WTC11 (cell line): ENCODE measurements around the gene TIMM13.

Source experiments
- ESRRA ChIP-seq: sonication (generic); formaldehyde crosslinking; IDR thresholded peaks from 2 replicates; pipeline ENCODE4 v1.8.1; 2022; ENCODE audit warnings: mild to moderate bottlenecking, missing genetic modification reagents, borderline replicate concordance
- ETV6 ChIP-seq: sonication (generic); formaldehyde crosslinking; IDR thresholded peaks from 2 replicates; pipeline ENCODE4 v1.8.1; 2022; ENCODE audit warnings: mild to moderate bottlenecking, missing genetic modification reagents
- JUN ChIP-seq: sonication (generic); formaldehyde crosslinking; IDR thresholded peaks from 2 replicates; pipeline ENCODE4 v1.8.0; 2023; ENCODE audit warnings: mild to moderate bottlenecking, missing genetic modification reagents
- MXD4 ChIP-seq: fragments of 250-450 bp; sonication (Bioruptor Pico); IDR thresholded peaks from 2 replicates; pipeline ENCODE4 v1.8.0; 2021; ENCODE audit warnings: mild to moderate bottlenecking, moderate library complexity, borderline replicate concordance
- TF ChIP-seq, protein P1 (sequence below): fragments of 200-600 bp; IDR thresholded peaks from 2 replicates; pipeline ENCODE4 v1.8.0; 2022; ENCODE audit warnings: antibody characterized with exemption
- TF ChIP-seq, protein P2 (sequence below): sonication (generic); formaldehyde crosslinking; IDR thresholded peaks from 2 replicates; pipeline ENCODE4 v1.8.1; 2022; ENCODE audit warnings: mild to moderate bottlenecking, missing genetic modification reagents, moderate library complexity, borderline replicate concordance
- TF ChIP-seq, protein P3 (sequence below): sonication (generic); formaldehyde crosslinking; IDR thresholded peaks from 2 replicates; pipeline ENCODE4 v1.8.1; 2023; ENCODE audit warnings: mild to moderate bottlenecking, missing genetic modification reagents
- TF ChIP-seq, protein P4 (sequence below): sonication (generic); formaldehyde crosslinking; IDR thresholded peaks from 2 replicates; pipeline ENCODE4 v1.8.0; 2022; ENCODE audit warnings: mild to moderate bottlenecking, missing genetic modification reagents
- TF ChIP-seq, protein P5 (sequence below): sonication (generic); formaldehyde crosslinking; IDR thresholded peaks from 2 replicates; pipeline ENCODE4 v1.8.1; 2023; ENCODE audit warnings: mild to moderate bottlenecking, missing genetic modification reagents, moderate library complexity
- TF ChIP-seq, protein P6 (sequence below): sonication (generic); formaldehyde crosslinking; IDR thresholded peaks from 2 replicates; pipeline ENCODE4 v1.8.0; 2022; ENCODE audit warnings: mild to moderate bottlenecking, missing genetic modification reagents
- TF ChIP-seq, protein P7 (sequence below): sonication (generic); formaldehyde crosslinking; conservative IDR thresholded peaks from 2 replicates; pipeline ENCODE4 v1.8.1; 2023; ENCODE audit warnings: mild to moderate bottlenecking, low read depth, missing genetic modification reagents, moderate library complexity
- TF ChIP-seq, protein P8 (sequence below): sonication (generic); formaldehyde crosslinking; IDR thresholded peaks from 2 replicates; pipeline ENCODE4 v1.8.0; 2022; ENCODE audit warnings: mild to moderate bottlenecking, missing genetic modification reagents

DNA sequence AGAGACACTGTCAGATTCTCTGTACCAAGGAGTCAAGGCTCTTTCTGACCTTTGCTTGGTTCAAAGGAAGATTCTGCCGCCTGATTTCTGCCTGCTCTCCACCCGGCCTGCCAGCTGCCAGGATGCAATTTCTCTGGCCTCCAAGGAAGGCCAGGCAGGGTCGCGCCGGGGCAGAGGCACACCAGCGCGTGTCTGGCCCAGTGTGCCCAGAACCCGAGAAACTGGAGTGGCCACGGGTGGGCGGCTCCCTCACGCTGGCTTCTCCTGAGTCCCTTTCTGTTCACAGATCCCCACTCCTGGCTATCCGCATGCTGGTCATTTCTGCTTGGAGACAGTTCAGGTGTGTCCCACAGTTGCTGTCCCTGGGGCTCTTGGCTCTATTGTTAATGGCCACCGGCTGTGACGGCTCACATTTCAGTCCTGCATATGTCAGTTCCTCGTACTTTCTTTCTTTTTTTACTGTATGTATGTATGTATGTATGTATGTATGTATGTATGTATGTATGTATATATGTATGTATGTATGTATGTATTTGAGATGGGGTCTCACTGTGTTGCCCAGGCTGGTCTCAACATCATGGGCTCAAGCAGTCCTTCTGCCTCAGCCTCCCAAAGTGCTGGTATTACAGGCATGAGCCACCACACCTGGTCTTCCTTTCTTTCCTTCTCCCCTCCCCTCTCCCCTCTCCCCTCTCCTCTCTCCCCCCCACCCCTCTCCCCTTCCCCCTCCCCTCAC lies 50.4 kb downstream of the TIMM13 start:
- TF ChIP-seq, protein P1, sequence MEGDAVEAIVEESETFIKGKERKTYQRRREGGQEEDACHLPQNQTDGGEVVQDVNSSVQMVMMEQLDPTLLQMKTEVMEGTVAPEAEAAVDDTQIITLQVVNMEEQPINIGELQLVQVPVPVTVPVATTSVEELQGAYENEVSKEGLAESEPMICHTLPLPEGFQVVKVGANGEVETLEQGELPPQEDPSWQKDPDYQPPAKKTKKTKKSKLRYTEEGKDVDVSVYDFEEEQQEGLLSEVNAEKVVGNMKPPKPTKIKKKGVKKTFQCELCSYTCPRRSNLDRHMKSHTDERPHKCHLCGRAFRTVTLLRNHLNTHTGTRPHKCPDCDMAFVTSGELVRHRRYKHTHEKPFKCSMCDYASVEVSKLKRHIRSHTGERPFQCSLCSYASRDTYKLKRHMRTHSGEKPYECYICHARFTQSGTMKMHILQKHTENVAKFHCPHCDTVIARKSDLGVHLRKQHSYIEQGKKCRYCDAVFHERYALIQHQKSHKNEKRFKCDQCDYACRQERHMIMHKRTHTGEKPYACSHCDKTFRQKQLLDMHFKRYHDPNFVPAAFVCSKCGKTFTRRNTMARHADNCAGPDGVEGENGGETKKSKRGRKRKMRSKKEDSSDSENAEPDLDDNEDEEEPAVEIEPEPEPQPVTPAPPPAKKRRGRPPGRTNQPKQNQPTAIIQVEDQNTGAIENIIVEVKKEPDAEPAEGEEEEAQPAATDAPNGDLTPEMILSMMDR: no peak
- TF ChIP-seq ETV6 (CRISPR knock-in tag) (no peak), MXD4 (CRISPR knock-in tag) (no peak), JUN (no peak), ESRRA (CRISPR knock-in tag) (no peak)
- TF ChIP-seq, protein P2, sequence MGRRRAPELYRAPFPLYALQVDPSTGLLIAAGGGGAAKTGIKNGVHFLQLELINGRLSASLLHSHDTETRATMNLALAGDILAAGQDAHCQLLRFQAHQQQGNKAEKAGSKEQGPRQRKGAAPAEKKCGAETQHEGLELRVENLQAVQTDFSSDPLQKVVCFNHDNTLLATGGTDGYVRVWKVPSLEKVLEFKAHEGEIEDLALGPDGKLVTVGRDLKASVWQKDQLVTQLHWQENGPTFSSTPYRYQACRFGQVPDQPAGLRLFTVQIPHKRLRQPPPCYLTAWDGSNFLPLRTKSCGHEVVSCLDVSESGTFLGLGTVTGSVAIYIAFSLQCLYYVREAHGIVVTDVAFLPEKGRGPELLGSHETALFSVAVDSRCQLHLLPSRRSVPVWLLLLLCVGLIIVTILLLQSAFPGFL: no peak
- TF ChIP-seq, protein P3, sequence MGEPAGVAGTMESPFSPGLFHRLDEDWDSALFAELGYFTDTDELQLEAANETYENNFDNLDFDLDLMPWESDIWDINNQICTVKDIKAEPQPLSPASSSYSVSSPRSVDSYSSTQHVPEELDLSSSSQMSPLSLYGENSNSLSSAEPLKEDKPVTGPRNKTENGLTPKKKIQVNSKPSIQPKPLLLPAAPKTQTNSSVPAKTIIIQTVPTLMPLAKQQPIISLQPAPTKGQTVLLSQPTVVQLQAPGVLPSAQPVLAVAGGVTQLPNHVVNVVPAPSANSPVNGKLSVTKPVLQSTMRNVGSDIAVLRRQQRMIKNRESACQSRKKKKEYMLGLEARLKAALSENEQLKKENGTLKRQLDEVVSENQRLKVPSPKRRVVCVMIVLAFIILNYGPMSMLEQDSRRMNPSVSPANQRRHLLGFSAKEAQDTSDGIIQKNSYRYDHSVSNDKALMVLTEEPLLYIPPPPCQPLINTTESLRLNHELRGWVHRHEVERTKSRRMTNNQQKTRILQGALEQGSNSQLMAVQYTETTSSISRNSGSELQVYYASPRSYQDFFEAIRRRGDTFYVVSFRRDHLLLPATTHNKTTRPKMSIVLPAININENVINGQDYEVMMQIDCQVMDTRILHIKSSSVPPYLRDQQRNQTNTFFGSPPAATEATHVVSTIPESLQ (CRISPR knock-in tag): no peak
- TF ChIP-seq, protein P4, sequence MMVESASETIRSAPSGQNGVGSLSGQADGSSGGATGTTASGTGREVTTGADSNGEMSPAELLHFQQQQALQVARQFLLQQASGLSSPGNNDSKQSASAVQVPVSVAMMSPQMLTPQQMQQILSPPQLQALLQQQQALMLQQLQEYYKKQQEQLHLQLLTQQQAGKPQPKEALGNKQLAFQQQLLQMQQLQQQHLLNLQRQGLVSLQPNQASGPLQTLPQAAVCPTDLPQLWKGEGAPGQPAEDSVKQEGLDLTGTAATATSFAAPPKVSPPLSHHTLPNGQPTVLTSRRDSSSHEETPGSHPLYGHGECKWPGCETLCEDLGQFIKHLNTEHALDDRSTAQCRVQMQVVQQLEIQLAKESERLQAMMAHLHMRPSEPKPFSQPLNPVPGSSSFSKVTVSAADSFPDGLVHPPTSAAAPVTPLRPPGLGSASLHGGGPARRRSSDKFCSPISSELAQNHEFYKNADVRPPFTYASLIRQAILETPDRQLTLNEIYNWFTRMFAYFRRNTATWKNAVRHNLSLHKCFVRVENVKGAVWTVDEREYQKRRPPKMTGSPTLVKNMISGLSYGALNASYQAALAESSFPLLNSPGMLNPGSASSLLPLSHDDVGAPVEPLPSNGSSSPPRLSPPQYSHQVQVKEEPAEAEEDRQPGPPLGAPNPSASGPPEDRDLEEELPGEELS (CRISPR knock-in tag): no peak
- TF ChIP-seq, protein P5, sequence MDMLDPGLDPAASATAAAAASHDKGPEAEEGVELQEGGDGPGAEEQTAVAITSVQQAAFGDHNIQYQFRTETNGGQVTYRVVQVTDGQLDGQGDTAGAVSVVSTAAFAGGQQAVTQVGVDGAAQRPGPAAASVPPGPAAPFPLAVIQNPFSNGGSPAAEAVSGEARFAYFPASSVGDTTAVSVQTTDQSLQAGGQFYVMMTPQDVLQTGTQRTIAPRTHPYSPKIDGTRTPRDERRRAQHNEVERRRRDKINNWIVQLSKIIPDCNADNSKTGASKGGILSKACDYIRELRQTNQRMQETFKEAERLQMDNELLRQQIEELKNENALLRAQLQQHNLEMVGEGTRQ (CRISPR knock-in tag): no peak
- TF ChIP-seq, protein P6, sequence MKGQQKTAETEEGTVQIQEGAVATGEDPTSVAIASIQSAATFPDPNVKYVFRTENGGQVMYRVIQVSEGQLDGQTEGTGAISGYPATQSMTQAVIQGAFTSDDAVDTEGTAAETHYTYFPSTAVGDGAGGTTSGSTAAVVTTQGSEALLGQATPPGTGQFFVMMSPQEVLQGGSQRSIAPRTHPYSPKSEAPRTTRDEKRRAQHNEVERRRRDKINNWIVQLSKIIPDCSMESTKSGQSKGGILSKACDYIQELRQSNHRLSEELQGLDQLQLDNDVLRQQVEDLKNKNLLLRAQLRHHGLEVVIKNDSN: no peak
- TF ChIP-seq, protein P7, sequence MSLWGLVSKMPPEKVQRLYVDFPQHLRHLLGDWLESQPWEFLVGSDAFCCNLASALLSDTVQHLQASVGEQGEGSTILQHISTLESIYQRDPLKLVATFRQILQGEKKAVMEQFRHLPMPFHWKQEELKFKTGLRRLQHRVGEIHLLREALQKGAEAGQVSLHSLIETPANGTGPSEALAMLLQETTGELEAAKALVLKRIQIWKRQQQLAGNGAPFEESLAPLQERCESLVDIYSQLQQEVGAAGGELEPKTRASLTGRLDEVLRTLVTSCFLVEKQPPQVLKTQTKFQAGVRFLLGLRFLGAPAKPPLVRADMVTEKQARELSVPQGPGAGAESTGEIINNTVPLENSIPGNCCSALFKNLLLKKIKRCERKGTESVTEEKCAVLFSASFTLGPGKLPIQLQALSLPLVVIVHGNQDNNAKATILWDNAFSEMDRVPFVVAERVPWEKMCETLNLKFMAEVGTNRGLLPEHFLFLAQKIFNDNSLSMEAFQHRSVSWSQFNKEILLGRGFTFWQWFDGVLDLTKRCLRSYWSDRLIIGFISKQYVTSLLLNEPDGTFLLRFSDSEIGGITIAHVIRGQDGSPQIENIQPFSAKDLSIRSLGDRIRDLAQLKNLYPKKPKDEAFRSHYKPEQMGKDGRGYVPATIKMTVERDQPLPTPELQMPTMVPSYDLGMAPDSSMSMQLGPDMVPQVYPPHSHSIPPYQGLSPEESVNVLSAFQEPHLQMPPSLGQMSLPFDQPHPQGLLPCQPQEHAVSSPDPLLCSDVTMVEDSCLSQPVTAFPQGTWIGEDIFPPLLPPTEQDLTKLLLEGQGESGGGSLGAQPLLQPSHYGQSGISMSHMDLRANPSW: no peak
- TF ChIP-seq, protein P8, sequence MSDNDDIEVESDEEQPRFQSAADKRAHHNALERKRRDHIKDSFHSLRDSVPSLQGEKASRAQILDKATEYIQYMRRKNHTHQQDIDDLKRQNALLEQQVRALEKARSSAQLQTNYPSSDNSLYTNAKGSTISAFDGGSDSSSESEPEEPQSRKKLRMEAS (CRISPR knock-in tag): no peak
